Heart left ventricle (tissue), 13 donors: ENCODE results near the gene MEGF10.

Experiments
- POLR2A ChIP-seq, 2 donors: fragments of 450-650 bp; IDR thresholded peaks; one replicate each; pipeline ENCODE4 v1.6.1; 2017; ENCODE audit warnings: antibody characterized with exemption in 2 of 2, mild to moderate bottlenecking in 2 of 2, moderate library complexity in 2 of 2
- TF ChIP-seq, protein P1 (sequence below), 12 donors: fragments of 200-600 bp; sonication (generic) in 4 of 12; IDR thresholded peaks; one replicate each; pipeline versions ENCODE4 v1.5.0 to v1.8.0; 2018 to 2022; ENCODE audit warnings: antibody characterized with exemption in 12 of 12, mild to moderate bottlenecking in 5 of 12
- donor health status: ischemic (EF 13 %, LVEDD 7.1; RV severe dilation, severe dysfunction).
- donor health status: DM: no; HTN: yes; CAD: no.
- donor health status: DM: no; HTN: no; CAD: no.
- donor health status: ischemic (EF 25% LVEDD 6.9; RV normal size, moderate dysfunction).
- donor health status: ischemic (EF 25% LVEDD 5.7; RV mildly dilated, moderate dysfunction).
- donor health status: ischemic (EF 35%, LVEDD 5.7; RV mildly dilated, moderate dysfunction).
- donor health status: nonischemic (EF 11% LVEDD 7.7; RV severe dilation, severe dysfunction).
- donor health status: DM: yes; HTN: yes; CAD: no.
- donor health status: PGD.
- donor health status: ischemic (EF 29% LVEDD 5.4; RV normal size, mild dysfunction).
- donor health status: nonischemic (EF 23%, LVEDD 6.1; RV moderate dilation, normal function).

DNA sequence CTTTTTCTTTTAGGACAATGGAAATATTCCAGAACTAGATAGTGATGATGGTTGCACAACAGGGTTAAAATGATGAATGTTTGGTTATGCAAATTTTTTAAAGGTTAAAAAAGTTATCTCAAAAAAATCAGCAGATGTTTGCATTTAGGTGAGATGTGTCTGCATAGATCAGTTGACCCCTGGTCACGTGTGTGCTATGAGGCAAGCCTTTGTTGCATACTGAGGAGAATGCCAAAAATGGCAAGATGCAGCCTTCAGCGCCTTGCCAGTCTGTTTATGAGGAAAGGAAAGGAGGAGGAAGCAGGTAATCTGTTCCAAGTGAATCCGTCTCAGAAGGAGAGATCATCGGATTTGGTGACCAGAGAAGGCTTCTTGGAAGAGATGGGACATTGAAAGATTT, 11.9 kb downstream of the MEGF10 start:
- TF ChIP-seq, protein P1, sequence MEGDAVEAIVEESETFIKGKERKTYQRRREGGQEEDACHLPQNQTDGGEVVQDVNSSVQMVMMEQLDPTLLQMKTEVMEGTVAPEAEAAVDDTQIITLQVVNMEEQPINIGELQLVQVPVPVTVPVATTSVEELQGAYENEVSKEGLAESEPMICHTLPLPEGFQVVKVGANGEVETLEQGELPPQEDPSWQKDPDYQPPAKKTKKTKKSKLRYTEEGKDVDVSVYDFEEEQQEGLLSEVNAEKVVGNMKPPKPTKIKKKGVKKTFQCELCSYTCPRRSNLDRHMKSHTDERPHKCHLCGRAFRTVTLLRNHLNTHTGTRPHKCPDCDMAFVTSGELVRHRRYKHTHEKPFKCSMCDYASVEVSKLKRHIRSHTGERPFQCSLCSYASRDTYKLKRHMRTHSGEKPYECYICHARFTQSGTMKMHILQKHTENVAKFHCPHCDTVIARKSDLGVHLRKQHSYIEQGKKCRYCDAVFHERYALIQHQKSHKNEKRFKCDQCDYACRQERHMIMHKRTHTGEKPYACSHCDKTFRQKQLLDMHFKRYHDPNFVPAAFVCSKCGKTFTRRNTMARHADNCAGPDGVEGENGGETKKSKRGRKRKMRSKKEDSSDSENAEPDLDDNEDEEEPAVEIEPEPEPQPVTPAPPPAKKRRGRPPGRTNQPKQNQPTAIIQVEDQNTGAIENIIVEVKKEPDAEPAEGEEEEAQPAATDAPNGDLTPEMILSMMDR (IDR thresholded peaks at IDR 0.05) = no peak
- TF ChIP-seq POLR2A (IDR thresholded peaks at IDR 0.05) = no peak
